GM12874 (cell line): ENCODE results near the gene SENP7.

Experiments
- TF ChIP-seq, protein P1 (sequence below): IDR thresholded peaks from 2 replicates; pipeline ENCODE4 v1.5.1; 2011; ENCODE audit warnings: low read depth, mild to moderate bottlenecking, control low read depth, low read length, moderate library complexity; ENCODE audit not compliant: insufficient read depth

SENP7 gene

GRCh38 chr3:101375586-101375985 lies 137.4 kb downstream of the SENP7 start:
- TF ChIP-seq, protein P1, sequence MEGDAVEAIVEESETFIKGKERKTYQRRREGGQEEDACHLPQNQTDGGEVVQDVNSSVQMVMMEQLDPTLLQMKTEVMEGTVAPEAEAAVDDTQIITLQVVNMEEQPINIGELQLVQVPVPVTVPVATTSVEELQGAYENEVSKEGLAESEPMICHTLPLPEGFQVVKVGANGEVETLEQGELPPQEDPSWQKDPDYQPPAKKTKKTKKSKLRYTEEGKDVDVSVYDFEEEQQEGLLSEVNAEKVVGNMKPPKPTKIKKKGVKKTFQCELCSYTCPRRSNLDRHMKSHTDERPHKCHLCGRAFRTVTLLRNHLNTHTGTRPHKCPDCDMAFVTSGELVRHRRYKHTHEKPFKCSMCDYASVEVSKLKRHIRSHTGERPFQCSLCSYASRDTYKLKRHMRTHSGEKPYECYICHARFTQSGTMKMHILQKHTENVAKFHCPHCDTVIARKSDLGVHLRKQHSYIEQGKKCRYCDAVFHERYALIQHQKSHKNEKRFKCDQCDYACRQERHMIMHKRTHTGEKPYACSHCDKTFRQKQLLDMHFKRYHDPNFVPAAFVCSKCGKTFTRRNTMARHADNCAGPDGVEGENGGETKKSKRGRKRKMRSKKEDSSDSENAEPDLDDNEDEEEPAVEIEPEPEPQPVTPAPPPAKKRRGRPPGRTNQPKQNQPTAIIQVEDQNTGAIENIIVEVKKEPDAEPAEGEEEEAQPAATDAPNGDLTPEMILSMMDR = no peak

GRCh38 chr3:101362406-101362805 lies 150.6 kb downstream of the SENP7 start:
- TF ChIP-seq, protein P1 = no peak

DNA sequence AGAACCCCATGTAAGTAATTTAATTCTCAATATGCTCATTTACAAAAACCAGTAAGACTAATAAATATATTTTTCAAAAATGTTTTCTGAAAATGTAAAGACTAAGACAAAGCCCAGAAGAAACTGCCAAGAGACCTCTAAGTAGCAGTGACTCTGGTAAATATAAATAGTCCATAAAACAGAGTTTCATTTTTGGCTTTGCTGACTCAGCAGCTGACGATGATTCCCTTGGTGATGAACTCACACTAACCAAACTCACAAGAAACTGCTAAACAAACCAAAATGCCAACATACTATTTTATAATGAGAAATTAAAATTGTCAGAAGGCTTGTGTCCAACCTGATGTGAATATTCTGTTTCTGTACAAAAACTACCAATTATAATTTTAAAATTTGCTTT lies 161.2 kb downstream of the SENP7 start:
- TF ChIP-seq, protein P1 = no peak

GRCh38 chr3:101340591-101340990 lies 172.4 kb downstream of the SENP7 start:
- TF ChIP-seq, protein P1 = no peak

DNA sequence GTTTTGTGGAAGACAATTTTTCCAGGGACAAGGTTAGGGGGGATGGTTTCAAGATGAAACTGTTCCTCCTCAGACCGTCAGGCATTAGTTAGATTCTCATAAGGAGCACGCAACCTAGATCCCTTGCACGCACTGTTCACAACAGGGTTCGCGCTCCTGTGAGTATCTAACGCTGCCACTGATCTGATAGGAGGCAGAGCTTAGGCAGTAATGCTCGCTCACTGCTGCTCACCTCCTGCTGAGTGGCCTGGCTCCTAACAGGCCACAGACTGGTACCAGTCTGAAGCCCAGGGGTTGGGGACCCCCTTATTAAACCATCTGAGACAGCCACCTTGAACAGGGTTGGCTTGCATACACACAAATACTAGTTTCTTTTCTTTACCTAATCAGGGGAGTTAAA lies 179.1 kb downstream of the SENP7 start:
- TF ChIP-seq, protein P1 = no peak

DNA sequence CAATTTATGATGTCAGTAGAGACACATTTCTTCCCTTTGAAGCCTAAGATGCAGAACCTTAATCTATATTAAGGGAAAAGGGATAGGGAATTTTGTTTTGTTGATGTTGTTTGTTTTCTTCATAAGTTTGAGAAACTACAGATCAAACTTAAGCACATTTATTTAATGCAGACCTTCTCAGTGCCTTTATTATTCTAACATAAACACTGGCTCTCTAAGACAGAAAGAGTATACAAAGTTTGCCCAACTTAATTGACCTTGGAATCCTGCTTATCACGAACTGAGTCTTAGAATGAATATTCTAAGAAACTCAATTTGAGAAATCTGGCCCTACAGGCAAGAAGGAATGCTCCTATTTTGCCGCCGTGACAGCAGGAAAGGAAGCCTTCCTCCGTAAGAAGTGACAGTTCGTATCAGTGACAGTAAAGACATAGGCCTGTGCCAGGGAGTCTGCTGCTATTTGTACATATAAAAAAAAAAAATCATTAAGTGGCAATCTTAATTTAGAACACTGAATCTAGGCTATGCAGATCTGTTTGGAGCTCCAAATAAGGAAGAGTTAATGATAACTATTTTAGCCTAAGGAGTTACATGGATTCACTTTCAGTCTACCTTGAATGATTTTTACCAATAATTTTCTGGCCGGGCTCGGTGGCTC lies 183.9 kb downstream of the SENP7 start:
- TF ChIP-seq, protein P1 = no peak

DNA sequence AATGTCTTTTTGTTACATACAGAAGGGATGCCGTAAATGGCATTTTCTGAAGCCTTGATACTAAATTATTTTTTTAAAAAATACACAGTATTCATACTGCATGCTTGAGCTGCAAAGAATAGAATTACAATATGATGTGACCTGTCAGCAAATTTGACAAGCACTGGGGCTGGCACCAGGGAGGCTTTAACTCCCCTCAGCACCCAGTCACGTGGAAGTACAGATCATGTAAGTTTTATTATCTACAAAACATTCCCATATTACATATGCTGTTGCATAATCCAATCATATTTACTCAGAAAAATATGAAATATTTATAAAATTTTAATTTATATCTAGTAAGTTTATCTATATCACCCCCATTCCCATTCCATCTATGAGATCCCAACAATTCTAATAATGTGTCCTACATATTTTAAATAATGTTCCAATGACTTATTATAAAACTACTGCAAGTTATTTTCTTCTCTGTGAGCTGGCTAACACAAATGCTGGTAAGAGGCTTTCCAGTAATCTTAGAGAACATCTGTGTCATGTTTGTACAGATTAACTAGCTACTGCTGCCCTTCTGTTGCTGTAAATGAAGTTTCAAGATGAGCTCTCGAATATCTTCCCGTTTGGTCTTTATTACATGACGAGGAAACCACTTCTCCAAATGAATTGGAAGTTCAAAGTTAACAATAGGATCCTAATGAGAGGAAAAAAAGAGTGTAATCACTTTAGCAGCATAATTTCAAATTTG lies 187.4 kb downstream of the SENP7 start:
- TF ChIP-seq, protein P1 = no peak
